Activated T-helper 9 cell treated with anti-CD3 and anti-CD28 coated beads, Interleukin-2, amount 50 U/mL, for 16 hours (primary cell): Measurements from ENCODE around the gene LKAAEAR1.

Experiments
- DNase-seq: peaks from one replicate; pipeline ENCODE4 v3.0.0-alpha.2; 2020; ENCODE audit warnings: low read depth

Gene LKAAEAR1

GRCh38 chr20:64110411-64111068, 26.3 kb upstream of the LKAAEAR1 start:
- no peak for DNase-seq

GRCh38 chr20:64109831-64110391, 25.7 kb upstream of the LKAAEAR1 start:
- no peak for DNase-seq

- DNase-seq: no peak
Measured at GRCh38 chr20:64108731-64109681, 24.8 kb upstream of the LKAAEAR1 start.

GRCh38 chr20:64107736-64108457, 23.7 kb upstream of the LKAAEAR1 start:
- DNase-seq: no peak

GRCh38 chr20:64106981-64107735, 23.0 kb upstream of the LKAAEAR1 start, which contains the start of gene NPBWR2:
Gene NPBWR2 (minus strand): TSS chr20:64107565. CDS start chr20:64106831, 734 bp downstream.
- no peak for DNase-seq

GRCh38 chr20:64106435-64106961, 22.3 kb upstream of the LKAAEAR1 start:
- no peak for DNase-seq

GRCh38 chr20:64105846-64106434, 21.7 kb upstream of the LKAAEAR1 start:
- no peak for DNase-seq

GRCh38 chr20:64104667-64105451, 20.7 kb upstream of the LKAAEAR1 start:
- DNase-seq: no peak

- DNase-seq: no peak
Measured at GRCh38 chr20:64103871-64104666, 19.9 kb upstream of the LKAAEAR1 start.

GRCh38 chr20:64102647-64103354, 18.6 kb upstream of the LKAAEAR1 start:
- no peak for DNase-seq

GRCh38 chr20:64101731-64102621, 17.8 kb upstream of the LKAAEAR1 start:
- peak; percentile 47 for DNase-seq

GRCh38 chr20:64100946-64101688, 16.9 kb upstream of the LKAAEAR1 start:
- no peak for DNase-seq

- no peak for DNase-seq
Measured at GRCh38 chr20:64100566-64100888, 16.3 kb upstream of the LKAAEAR1 start.

- no peak for DNase-seq
Measured at GRCh38 chr20:64099880-64100565, 15.8 kb upstream of the LKAAEAR1 start.

- no peak for DNase-seq
Measured at GRCh38 chr20:64099086-64099786, 15.0 kb upstream of the LKAAEAR1 start.
